ENCODE results near the gene SEMA3E. TPM values are rescaled to one million over a fixed set of nuclear protein-coding genes. Genes with fewer than 3 reads are reported as not detected.

SEMA3E gene
- total RNA-seq, 4 donors from 2014 or later = 0.83 to 2.2 (median 1.9) TPM

DNA sequence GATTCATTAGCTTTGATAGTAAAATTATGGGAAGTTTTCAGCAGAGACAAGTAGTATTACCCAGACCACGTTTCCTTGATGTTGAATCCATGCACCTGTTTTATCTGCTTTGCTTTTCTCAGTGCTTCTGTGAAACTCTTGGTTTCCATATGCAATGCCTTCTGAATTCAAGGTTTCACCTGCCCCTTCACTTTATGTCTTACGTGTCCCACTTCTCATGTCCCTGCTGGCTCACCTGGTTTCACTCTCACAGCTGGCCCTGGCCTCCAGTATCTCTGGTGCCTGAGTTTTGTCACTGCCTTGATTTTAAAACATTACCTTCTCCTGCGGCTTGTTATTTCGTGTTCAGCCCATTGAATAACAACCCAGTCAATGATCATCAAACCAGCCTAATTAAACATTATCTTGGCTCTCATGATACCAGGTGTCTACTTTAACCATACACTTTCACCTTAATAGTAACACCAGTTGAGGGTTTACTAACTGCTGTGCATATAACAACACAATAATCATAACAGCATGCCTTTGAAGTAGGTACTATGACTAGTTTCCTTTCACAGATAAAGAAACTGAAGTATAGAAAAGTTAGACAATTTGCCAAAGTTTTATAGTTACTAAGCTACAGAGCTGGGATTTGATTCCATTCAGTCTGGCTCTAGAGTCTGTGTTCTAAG lies 310.5 kb downstream of the SEMA3E start:
- DNase-seq = no peak
- H3K4me1 ChIP-seq = no peaks in the 10 kb centered on the region
- no peak overlapping the region for H3K4me3 ChIP-seq

DNA sequence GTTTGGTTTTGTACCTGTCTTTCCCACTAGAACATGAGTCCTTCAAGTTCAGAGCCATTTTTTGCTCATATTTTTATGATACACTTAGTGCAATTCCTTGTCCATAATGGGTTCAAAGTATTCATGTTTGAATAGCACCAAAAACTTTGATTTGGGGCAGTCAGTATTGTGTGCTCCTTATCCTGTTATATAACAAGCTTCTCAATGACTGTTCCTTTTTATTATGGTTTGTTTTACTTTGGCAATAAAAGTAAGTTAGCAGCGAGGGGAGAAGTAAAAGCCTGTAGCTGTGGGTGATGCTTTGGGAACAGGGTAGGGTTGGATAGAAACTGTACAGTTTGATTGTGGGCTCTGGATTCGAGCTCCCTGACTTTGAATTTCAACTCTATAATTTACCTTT lies 311.9 kb downstream of the SEMA3E start:
- Histone ChIP-seq H3K4me1 (no peaks in the 10 kb centered on the region), H3K9me3 (no peaks in the 10 kb centered on the region), H3K27ac (no peak overlapping the region), H3K4me3 (no peak overlapping the region), H3K27me3 (no peaks in the 10 kb centered on the region), H3K36me3 (no peaks in the 10 kb centered on the region)
- TF ChIP-seq, protein P1, sequence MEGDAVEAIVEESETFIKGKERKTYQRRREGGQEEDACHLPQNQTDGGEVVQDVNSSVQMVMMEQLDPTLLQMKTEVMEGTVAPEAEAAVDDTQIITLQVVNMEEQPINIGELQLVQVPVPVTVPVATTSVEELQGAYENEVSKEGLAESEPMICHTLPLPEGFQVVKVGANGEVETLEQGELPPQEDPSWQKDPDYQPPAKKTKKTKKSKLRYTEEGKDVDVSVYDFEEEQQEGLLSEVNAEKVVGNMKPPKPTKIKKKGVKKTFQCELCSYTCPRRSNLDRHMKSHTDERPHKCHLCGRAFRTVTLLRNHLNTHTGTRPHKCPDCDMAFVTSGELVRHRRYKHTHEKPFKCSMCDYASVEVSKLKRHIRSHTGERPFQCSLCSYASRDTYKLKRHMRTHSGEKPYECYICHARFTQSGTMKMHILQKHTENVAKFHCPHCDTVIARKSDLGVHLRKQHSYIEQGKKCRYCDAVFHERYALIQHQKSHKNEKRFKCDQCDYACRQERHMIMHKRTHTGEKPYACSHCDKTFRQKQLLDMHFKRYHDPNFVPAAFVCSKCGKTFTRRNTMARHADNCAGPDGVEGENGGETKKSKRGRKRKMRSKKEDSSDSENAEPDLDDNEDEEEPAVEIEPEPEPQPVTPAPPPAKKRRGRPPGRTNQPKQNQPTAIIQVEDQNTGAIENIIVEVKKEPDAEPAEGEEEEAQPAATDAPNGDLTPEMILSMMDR (IDR thresholded peaks at IDR 0.05) = no peak
- TF ChIP-seq POLR2A (IDR thresholded peaks at IDR 0.05) = no peak
- no peak for DNase-seq

More for the DNA sequence above, 310.5 kb downstream of the SEMA3E start:
- no peaks in the 10 kb centered on the region for H3K36me3 ChIP-seq
- no peak overlapping the region for H3K27ac ChIP-seq
- no peaks in the 10 kb centered on the region for H3K27me3 ChIP-seq
- TF ChIP-seq POLR2A (IDR thresholded peaks at IDR 0.05) = no peak
- TF ChIP-seq, protein P1 (IDR thresholded peaks at IDR 0.05) = no peak
- H3K9me3 ChIP-seq = no peaks in the 10 kb centered on the region

DNA sequence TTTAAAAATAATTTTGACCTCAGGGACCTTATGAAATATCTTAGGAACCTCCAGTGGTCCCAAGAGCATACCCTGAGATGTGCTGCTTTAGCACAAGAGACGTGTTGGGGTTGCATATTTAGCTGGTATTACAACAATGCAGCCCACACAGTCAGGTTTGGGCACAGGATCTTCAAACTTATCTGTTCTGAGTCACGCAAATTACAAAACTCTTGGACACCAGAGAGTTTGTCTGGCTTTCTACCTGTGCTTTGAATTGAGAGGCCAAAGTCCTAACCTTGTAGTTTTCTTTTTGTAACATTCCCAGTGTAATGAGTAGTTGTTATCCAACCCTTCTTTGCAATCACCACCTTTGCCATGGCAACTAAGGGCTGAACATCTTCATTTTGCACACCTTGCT lies 322.7 kb downstream of the SEMA3E start:
- no peaks in the 10 kb centered on the region for H3K27me3 ChIP-seq
- no peaks in the 10 kb centered on the region for H3K4me1 ChIP-seq
- no peaks in the 10 kb centered on the region for H3K36me3 ChIP-seq
- H3K9me3 ChIP-seq = no peaks in the 10 kb centered on the region
- no peak overlapping the region for H3K27ac ChIP-seq
- TF ChIP-seq POLR2A (IDR thresholded peaks at IDR 0.05) = no peak
- TF ChIP-seq, protein P1 (IDR thresholded peaks at IDR 0.05) = no peak
- DNase-seq = no peak
- H3K4me3 ChIP-seq = no peak overlapping the region

DNA sequence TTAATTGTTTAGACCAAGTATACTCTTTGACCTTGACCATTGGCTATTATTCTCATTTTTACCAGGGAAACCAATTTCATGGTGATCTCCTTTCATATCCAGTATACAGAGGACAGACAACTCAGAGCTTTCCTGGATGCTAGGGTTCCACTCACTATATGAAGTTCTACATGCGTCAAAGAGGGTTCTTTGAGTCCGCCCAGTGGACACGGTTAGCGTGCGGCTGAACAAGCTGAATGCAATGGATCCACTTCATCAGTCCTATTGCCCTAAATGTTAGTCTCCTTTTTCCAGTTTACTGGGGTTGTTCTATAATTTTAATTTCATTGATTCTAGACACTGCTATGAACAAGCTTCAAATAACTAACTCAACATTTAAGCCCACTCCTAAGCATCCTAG lies 323.9 kb downstream of the SEMA3E start:
- no peaks in the 10 kb centered on the region for H3K4me1 ChIP-seq
- no peak for DNase-seq
- no peaks in the 10 kb centered on the region for H3K9me3 ChIP-seq
- no peak overlapping the region for H3K27ac ChIP-seq
- H3K4me3 ChIP-seq = no peak overlapping the region
- TF ChIP-seq POLR2A (IDR thresholded peaks at IDR 0.05) = no peak
- TF ChIP-seq, protein P1 (IDR thresholded peaks at IDR 0.05) = no peak
- no peaks in the 10 kb centered on the region for H3K36me3 ChIP-seq
- no peaks in the 10 kb centered on the region for H3K27me3 ChIP-seq

DNA sequence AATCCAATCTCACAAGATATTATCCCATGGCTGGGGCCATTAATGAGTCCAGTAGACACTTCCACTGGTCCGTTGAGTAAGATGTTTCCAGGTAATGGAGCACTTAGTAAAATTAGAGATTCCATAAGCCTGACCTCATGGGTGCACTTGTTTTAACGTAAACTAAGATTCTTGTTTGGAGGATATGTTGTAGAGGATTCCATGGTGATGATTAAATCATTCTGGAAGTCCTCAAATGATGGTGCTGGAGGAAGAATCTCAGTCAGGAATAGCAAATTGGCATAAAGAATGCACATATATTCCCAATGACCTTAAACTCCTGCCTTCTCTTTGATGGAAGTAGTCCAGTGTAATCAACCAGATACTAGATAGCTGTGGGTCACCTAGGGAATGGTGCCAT lies 324.3 kb downstream of the SEMA3E start:
- TF ChIP-seq POLR2A (IDR thresholded peaks at IDR 0.05) = no peak
- TF ChIP-seq, protein P1 (IDR thresholded peaks at IDR 0.05) = no peak
- Histone ChIP-seq H3K36me3 (no peaks in the 10 kb centered on the region), H3K27me3 (no peaks in the 10 kb centered on the region), H3K4me1 (no peaks in the 10 kb centered on the region), H3K27ac (no peak overlapping the region), H3K9me3 (no peaks in the 10 kb centered on the region), H3K4me3 (no peak overlapping the region)
- no peak for DNase-seq
